Measurements from ENCODE around the gene PTPRS.

PTPRS gene

DNA sequence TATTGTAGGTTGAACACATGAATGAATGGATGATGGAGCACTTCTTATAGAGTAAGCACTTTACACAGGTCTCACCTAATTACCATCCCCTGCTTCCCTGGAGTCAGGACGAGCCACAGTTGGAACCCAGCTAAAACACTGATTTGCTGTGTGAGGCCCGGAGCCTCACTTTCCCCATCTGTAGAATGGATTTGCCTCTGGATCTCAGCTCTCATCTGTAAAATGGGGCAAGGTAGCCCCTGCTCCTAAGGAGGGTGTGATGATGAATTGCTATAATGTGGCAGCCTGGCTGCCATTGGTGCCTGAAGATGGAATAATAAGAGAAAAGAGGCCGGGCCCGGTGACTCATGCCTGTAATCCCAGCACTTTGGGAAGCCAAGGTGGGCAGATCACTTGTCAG lies 1.4 kb upstream of the PTPRS start:
- CTCF ChIA-PET, result no interaction called here
- no peaks in the 10 kb centered on the region for H3K36me3 ChIP-seq (ENCODE audit: control insufficient read depth in 2 of 2, insufficient read depth in 1 of 2, low read length in 2 of 2)
- peaks cover 4% of the 10 kb centered on the region; the same call in 1 of the 2 replicates for H3K4me1 ChIP-seq (ENCODE audit: control insufficient read depth, insufficient read depth, low read length)

DNA sequence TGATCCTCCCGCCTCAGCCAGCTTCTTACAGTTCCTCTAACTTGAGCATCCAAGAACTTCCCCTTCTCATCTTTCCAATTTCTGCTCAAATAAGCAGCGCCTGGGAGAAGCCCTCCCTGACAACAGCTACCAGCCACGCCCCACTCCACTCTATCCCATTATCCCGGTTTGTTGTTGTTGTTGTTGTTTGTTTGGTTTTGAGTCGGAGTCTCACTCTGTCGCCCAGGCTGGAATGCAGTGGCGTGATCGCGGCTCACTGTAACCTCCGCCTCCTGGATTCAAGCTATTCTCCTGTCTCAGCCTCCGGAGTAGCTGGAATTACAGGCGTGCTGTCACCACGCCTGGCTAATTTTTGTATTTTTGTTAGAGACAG lies 822 bp upstream of the PTPRS start:
- H3K4me1 ChIP-seq (ENCODE audit: control insufficient read depth, insufficient read depth, low read length), result peaks cover 4% of the 10 kb centered on the region; the same call in 1 of the 2 replicates
- no peaks in the 10 kb centered on the region for H3K9me3 ChIP-seq (ENCODE audit: control insufficient read depth, insufficient read depth, low read depth, low read length)
- no peak overlapping the region for H3K4me3 ChIP-seq (ENCODE audit: low read depth, low read length)
- ChIA-PET POLR2A (no interaction called here), CTCF (no interaction called here)
- no peak for TF ChIP-seq GFI1B (tag by site-specific recombination; IDR thresholded peaks at IDR 0.05)
- no peaks in the 10 kb centered on the region for H3K36me3 ChIP-seq (ENCODE audit: control insufficient read depth in 2 of 2, insufficient read depth in 1 of 2, low read length in 2 of 2)
- H3K27ac ChIP-seq (ENCODE audit: extremely low read depth, low read depth, low read length), result no peak overlapping the region

More for the DNA sequence above, 1.4 kb upstream of the PTPRS start:
- TF ChIP-seq ZNF335 (tag by site-specific recombination; conservative IDR thresholded peaks at IDR 0.05) (no peak), ZNF157 (tag by site-specific recombination; IDR thresholded peaks at IDR 0.05) (no peak)
- TF ChIP-seq, protein P1, sequence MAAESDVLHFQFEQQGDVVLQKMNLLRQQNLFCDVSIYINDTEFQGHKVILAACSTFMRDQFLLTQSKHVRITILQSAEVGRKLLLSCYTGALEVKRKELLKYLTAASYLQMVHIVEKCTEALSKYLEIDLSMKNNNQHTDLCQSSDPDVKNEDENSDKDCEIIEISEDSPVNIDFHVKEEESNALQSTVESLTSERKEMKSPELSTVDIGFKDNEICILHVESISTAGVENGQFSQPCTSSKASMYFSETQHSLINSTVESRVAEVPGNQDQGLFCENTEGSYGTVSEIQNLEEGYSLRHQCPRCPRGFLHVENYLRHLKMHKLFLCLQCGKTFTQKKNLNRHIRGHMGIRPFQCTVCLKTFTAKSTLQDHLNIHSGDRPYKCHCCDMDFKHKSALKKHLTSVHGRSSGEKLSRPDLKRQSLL (tag by site-specific recombination; IDR thresholded peaks at IDR 0.05), result 0 out of 2 replicates have a peak, but pooled peaks have one; percentile 37
- H3K4me3 ChIP-seq (ENCODE audit: low read depth, low read length), result no peak overlapping the region
- no peak overlapping the region for H3K27ac ChIP-seq (ENCODE audit: extremely low read depth, low read depth, low read length)
- no peaks in the 10 kb centered on the region for H3K9me3 ChIP-seq (ENCODE audit: control insufficient read depth, insufficient read depth, low read depth, low read length)
- POLR2A ChIA-PET, result no interaction called here

DNA sequence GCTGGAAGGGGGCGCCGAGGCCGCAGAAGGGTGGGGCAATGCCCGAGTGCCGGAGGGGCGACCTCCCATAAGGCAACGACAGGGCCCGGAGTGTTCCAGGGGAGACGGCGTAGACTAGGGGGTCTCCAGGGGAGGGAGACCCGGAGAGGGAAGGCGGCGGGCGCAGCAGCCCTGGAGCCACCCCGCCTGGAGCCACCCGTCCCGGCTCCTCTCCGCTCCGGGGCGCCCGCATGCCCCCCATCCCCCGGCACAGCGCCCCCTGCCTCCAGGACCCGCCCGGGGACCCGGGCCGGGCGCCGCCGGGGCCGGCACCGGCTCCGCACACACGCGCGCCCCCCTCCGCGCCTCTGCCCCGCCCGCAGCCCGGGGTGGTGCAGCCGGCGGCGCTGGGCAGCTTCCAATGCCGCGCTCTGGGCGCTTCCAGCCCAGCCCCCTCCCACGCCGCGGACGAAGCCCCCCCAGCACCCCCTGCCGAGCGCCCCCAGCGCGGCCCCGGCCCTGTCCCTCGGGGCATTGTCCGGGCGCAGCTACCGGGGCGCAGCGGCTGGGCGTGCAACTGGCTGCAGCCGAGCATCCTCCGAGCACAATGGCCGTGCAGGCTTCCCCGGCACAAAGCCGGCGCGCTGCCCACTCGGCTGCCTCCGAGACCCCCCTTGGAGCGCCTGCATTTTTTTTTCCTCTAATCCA lies 519 bp downstream of the PTPRS start:
- no peaks in the 10 kb centered on the region for H3K36me3 ChIP-seq (ENCODE audit: control insufficient read depth in 2 of 2, insufficient read depth in 1 of 2, low read length in 2 of 2)
- no peak overlapping the region; the same call in 1 of the 2 replicates for H3K27ac ChIP-seq (ENCODE audit: extremely low read depth, low read depth, low read length)
- ChIA-PET POLR2A (no interaction called here), CTCF (no interaction called here)
- H3K4me3 ChIP-seq (ENCODE audit: low read depth, low read length), result peak overlapping the region; percentile 54
- H3K9me3 ChIP-seq (ENCODE audit: control insufficient read depth, insufficient read depth, low read depth, low read length), result no peaks in the 10 kb centered on the region
- H3K4me1 ChIP-seq (ENCODE audit: control insufficient read depth, insufficient read depth, low read length), result no peaks in the 10 kb centered on the region; the same call in 1 of the 2 replicates
- TF ChIP-seq, protein P2, sequence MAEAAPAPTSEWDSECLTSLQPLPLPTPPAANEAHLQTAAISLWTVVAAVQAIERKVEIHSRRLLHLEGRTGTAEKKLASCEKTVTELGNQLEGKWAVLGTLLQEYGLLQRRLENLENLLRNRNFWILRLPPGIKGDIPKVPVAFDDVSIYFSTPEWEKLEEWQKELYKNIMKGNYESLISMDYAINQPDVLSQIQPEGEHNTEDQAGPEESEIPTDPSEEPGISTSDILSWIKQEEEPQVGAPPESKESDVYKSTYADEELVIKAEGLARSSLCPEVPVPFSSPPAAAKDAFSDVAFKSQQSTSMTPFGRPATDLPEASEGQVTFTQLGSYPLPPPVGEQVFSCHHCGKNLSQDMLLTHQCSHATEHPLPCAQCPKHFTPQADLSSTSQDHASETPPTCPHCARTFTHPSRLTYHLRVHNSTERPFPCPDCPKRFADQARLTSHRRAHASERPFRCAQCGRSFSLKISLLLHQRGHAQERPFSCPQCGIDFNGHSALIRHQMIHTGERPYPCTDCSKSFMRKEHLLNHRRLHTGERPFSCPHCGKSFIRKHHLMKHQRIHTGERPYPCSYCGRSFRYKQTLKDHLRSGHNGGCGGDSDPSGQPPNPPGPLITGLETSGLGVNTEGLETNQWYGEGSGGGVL (tag by site-specific recombination; IDR thresholded peaks at IDR 0.05), result peak; percentile 21; the same call in 1 of the 2 replicates
- TF ChIP-seq, protein P3, sequence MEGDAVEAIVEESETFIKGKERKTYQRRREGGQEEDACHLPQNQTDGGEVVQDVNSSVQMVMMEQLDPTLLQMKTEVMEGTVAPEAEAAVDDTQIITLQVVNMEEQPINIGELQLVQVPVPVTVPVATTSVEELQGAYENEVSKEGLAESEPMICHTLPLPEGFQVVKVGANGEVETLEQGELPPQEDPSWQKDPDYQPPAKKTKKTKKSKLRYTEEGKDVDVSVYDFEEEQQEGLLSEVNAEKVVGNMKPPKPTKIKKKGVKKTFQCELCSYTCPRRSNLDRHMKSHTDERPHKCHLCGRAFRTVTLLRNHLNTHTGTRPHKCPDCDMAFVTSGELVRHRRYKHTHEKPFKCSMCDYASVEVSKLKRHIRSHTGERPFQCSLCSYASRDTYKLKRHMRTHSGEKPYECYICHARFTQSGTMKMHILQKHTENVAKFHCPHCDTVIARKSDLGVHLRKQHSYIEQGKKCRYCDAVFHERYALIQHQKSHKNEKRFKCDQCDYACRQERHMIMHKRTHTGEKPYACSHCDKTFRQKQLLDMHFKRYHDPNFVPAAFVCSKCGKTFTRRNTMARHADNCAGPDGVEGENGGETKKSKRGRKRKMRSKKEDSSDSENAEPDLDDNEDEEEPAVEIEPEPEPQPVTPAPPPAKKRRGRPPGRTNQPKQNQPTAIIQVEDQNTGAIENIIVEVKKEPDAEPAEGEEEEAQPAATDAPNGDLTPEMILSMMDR (tag by site-specific recombination; IDR thresholded peaks at IDR 0.05), result 0 out of 2 replicates have a peak, but pooled peaks have one; percentile 16
- TF ChIP-seq ZNF366 (tag by site-specific recombination; conservative IDR thresholded peaks at IDR 0.05) (no peak), OSR2 (tag by site-specific recombination; IDR thresholded peaks at IDR 0.05) (0 out of 2 replicates have a peak, but pooled peaks have one; percentile 14), ZBTB7A (tag by site-specific recombination; IDR thresholded peaks at IDR 0.05; ENCODE audit: low read depth) (0 out of 2 replicates have a peak, but pooled peaks have one; percentile 1), ZNF335 (tag by site-specific recombination; conservative IDR thresholded peaks at IDR 0.05) (peak; percentile 93), ZBTB20 (tag by site-specific recombination; IDR thresholded peaks at IDR 0.05) (0 out of 2 replicates have a peak, but pooled peaks have one; percentile 32), ZBTB17 (tag by site-specific recombination; IDR thresholded peaks at IDR 0.05) (no peak)
- TF ChIP-seq, protein P4, sequence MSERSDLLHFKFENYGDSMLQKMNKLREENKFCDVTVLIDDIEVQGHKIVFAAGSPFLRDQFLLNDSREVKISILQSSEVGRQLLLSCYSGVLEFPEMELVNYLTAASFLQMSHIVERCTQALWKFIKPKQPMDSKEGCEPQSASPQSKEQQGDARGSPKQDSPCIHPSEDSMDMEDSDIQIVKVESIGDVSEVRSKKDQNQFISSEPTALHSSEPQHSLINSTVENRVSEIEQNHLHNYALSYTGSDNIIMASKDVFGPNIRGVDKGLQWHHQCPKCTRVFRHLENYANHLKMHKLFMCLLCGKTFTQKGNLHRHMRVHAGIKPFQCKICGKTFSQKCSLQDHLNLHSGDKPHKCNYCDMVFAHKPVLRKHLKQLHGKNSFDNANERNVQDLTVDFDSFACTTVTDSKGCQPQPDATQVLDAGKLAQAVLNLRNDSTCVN (tag by site-specific recombination; optimal IDR thresholded peaks at IDR 0.05), result peak; percentile 57
- TF ChIP-seq, protein P5, sequence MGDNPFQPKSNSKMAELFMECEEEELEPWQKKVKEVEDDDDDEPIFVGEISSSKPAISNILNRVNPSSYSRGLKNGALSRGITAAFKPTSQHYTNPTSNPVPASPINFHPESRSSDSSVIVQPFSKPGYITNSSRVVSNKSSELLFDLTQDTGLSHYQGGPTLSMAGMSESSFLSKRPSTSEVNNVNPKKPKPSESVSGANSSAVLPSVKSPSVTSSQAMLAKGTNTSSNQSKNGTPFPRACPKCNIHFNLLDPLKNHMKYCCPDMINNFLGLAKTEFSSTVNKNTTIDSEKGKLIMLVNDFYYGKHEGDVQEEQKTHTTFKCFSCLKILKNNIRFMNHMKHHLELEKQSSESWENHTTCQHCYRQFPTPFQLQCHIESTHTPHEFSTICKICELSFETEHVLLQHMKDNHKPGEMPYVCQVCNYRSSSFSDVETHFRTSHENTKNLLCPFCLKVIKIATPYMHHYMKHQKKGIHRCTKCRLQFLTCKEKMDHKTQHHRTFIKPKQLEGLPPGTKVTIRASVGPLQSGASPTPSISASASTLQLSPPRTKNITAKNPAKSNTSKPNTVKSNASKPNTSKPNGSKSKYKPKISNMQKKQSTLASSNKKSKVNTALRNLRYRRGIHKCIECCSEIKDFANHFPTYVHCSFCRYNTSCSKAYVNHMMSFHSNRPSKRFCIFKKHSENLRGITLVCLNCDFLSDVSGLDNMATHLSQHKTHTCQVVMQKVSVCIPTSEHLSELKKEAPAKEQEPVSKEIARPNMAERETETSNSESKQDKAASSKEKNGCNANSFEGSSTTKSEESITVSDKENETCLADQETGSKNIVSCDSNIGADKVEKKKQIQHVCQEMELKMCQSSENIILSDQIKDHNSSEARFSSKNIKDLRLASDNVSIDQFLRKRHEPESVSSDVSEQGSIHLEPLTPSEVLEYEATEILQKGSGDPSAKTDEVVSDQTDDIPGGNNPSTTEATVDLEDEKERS (tag by site-specific recombination; IDR thresholded peaks at IDR 0.05), result no peak
- TF ChIP-seq, protein P6, sequence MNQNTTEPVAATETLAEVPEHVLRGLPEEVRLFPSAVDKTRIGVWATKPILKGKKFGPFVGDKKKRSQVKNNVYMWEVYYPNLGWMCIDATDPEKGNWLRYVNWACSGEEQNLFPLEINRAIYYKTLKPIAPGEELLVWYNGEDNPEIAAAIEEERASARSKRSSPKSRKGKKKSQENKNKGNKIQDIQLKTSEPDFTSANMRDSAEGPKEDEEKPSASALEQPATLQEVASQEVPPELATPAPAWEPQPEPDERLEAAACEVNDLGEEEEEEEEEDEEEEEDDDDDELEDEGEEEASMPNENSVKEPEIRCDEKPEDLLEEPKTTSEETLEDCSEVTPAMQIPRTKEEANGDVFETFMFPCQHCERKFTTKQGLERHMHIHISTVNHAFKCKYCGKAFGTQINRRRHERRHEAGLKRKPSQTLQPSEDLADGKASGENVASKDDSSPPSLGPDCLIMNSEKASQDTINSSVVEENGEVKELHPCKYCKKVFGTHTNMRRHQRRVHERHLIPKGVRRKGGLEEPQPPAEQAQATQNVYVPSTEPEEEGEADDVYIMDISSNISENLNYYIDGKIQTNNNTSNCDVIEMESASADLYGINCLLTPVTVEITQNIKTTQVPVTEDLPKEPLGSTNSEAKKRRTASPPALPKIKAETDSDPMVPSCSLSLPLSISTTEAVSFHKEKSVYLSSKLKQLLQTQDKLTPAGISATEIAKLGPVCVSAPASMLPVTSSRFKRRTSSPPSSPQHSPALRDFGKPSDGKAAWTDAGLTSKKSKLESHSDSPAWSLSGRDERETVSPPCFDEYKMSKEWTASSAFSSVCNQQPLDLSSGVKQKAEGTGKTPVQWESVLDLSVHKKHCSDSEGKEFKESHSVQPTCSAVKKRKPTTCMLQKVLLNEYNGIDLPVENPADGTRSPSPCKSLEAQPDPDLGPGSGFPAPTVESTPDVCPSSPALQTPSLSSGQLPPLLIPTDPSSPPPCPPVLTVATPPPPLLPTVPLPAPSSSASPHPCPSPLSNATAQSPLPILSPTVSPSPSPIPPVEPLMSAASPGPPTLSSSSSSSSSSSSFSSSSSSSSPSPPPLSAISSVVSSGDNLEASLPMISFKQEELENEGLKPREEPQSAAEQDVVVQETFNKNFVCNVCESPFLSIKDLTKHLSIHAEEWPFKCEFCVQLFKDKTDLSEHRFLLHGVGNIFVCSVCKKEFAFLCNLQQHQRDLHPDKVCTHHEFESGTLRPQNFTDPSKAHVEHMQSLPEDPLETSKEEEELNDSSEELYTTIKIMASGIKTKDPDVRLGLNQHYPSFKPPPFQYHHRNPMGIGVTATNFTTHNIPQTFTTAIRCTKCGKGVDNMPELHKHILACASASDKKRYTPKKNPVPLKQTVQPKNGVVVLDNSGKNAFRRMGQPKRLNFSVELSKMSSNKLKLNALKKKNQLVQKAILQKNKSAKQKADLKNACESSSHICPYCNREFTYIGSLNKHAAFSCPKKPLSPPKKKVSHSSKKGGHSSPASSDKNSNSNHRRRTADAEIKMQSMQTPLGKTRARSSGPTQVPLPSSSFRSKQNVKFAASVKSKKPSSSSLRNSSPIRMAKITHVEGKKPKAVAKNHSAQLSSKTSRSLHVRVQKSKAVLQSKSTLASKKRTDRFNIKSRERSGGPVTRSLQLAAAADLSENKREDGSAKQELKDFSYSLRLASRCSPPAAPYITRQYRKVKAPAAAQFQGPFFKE (tag by site-specific recombination; IDR thresholded peaks at IDR 0.05; ENCODE audit: borderline replicate concordance), result no peak
